ENCODE measurements around the gene COLEC12.

The COLEC12 gene

GRCh38 chr18:370751-371608 is 129.5 kb downstream of the COLEC12 start:
- no peak for DNase-seq (ENCODE audit: low read depth)
- no peak overlapping the region for H3K4me3 ChIP-seq (replicated peaks; ENCODE audit: low read depth, low read length)
- no peak for TF ChIP-seq CTCF (IDR thresholded peaks at IDR 0.05; ENCODE audit: low read length, missing control alignments)

- no peak for DNase-seq (ENCODE audit: low read depth)
Measured at GRCh38 chr18:369224-370015, 131.1 kb downstream of the COLEC12 start.

GRCh38 chr18:366466-367061 is 133.9 kb downstream of the COLEC12 start:
- TF ChIP-seq CTCF (IDR thresholded peaks at IDR 0.05; ENCODE audit: low read length, missing control alignments) = no peak
- H3K4me3 ChIP-seq (replicated peaks; ENCODE audit: low read depth, low read length) = no peak overlapping the region
- no peak for DNase-seq (ENCODE audit: low read depth)

More at GRCh38 chr18:369224-370015, 131.1 kb downstream of the COLEC12 start:
- no peak overlapping the region for H3K4me3 ChIP-seq (replicated peaks; ENCODE audit: low read depth, low read length)
- no peak for TF ChIP-seq CTCF (IDR thresholded peaks at IDR 0.05; ENCODE audit: low read length, missing control alignments)

GRCh38 chr18:365651-366050 is 134.8 kb downstream of the COLEC12 start:
- H3K4me3 ChIP-seq (replicated peaks; ENCODE audit: low read depth, low read length) = no peak overlapping the region
- DNase-seq (ENCODE audit: low read depth) = no peak
- TF ChIP-seq CTCF (IDR thresholded peaks at IDR 0.05; ENCODE audit: low read length, missing control alignments) = no peak

- H3K4me3 ChIP-seq (replicated peaks; ENCODE audit: low read depth, low read length) = no peak overlapping the region
- TF ChIP-seq CTCF (IDR thresholded peaks at IDR 0.05; ENCODE audit: low read length, missing control alignments) = no peak
- DNase-seq (ENCODE audit: low read depth) = no peak
Measured at GRCh38 chr18:364256-364826, 136.2 kb downstream of the COLEC12 start.

GRCh38 chr18:363301-364085 is 137.0 kb downstream of the COLEC12 start:
- no peak overlapping the region for H3K4me3 ChIP-seq (replicated peaks; ENCODE audit: low read depth, low read length)
- no peak for TF ChIP-seq CTCF (IDR thresholded peaks at IDR 0.05; ENCODE audit: low read length, missing control alignments)
- peak; percentile 32 for DNase-seq (ENCODE audit: low read depth)
